ENCODE measurements around the gene NCAN.

Gene NCAN

DNA sequence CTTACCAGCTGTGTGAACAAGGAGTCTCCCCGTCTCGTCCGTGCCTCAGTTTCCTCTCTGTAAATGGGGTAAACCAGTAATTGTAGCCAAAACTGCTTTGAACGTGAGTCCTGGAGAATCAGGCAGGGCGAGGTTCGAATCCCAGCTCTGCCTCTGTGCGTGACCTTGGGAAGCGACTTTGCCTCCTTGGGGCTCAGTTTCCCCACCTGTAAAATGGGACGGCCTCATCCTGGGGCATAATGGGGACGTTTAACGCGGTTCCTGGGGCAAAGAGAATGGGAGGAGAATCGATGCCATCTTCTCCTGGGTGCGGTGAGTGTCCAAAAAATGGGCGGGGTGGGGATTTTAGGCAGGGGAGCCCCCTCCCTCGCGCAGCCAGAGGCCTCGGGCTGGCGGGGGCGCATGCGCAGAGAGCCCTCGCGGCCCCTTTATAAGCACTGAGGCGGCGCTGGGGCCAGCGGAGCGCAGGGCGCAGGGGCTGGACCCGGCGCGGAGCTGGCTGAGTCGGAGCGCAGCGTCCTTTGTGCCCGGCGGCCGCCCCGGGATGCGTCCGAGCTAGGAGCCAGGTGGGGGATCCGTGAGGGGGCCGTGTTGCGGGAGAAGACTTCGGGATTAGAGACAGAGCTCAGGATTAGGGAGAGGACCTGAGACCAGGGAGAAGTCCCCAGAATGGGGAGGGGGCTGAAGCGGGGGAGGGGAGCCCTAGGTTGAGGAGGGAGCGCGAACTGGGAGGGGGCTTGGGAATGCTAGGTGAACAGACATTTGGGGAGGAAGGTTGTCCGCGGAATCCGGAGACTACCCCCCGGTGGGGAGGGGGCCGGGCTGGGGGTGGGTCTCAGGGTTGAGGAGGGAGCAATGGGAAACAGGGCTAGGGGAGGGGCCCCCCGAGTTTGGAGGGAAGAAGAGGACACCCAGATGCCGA, at the start of gene NCAN:
NCAN (plus strand) TSS at position 460 of the 922 bp plus-strand sequence. CDS start 4,996 bp downstream, outside the sequence.
- TF ChIP-seq, protein P1, sequence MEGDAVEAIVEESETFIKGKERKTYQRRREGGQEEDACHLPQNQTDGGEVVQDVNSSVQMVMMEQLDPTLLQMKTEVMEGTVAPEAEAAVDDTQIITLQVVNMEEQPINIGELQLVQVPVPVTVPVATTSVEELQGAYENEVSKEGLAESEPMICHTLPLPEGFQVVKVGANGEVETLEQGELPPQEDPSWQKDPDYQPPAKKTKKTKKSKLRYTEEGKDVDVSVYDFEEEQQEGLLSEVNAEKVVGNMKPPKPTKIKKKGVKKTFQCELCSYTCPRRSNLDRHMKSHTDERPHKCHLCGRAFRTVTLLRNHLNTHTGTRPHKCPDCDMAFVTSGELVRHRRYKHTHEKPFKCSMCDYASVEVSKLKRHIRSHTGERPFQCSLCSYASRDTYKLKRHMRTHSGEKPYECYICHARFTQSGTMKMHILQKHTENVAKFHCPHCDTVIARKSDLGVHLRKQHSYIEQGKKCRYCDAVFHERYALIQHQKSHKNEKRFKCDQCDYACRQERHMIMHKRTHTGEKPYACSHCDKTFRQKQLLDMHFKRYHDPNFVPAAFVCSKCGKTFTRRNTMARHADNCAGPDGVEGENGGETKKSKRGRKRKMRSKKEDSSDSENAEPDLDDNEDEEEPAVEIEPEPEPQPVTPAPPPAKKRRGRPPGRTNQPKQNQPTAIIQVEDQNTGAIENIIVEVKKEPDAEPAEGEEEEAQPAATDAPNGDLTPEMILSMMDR (IDR thresholded peaks at IDR 0.05; ENCODE audit: control insufficient read depth, insufficient read depth, low read depth, low read length, missing control alignments): no peak
- DNase-seq (ENCODE audit: low read depth): no peak
- no peak within 1 kb of the TSS for H3K4me3 ChIP-seq (ENCODE audit: control insufficient read depth, low read depth, low read length)

DNA sequence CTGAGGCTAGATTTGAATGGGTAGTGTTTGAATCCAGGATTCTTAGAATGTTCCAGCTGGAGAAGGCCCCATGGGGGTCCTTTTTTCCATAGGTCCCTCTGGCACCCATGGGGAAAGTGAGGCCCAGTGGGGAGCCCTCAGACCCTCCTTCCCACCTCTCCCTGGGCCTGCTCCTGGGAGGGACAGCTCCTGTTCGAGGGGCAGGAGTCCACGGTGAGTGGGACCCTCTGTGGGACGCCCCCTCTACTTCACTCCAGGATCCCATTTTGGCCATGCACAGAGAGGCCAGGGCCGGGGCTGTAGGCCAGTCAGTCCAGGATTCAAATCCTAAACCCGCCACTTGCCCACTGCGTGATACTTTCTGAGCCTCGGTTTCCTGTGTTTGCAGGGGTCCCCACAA, 49.3 kb upstream of the NCAN start:
- no peak overlapping the region for H3K4me3 ChIP-seq (ENCODE audit: control insufficient read depth, low read depth, low read length)
- DNase-seq (ENCODE audit: low read depth): no peak
- TF ChIP-seq, protein P1 (IDR thresholded peaks at IDR 0.05; ENCODE audit: control insufficient read depth, insufficient read depth, low read depth, low read length, missing control alignments): no peak

DNA sequence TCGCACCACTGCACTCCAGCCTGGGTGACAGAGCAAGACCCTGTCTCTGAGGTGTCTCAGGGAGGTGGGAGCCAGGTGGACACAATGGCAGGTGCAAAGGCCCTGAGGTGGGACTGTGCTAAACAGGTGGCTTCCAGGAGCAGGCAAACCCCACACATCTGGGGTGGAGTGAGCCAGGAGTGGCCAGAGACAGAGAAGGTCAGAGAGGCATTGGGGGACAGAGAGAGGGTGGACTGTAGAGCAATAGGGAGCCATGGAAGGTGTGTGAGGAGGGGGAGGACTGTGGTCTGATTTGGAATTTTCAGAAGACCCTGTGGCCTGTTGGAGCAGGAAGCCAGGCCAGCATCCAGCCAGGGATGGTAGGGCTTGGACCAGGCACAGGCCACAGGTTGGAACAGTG, 46.4 kb upstream of the NCAN start:
- DNase-seq (ENCODE audit: low read depth): no peak
- no peak overlapping the region for H3K4me3 ChIP-seq (ENCODE audit: control insufficient read depth, low read depth, low read length)
- TF ChIP-seq, protein P1 (IDR thresholded peaks at IDR 0.05; ENCODE audit: control insufficient read depth, insufficient read depth, low read depth, low read length, missing control alignments): no peak

DNA sequence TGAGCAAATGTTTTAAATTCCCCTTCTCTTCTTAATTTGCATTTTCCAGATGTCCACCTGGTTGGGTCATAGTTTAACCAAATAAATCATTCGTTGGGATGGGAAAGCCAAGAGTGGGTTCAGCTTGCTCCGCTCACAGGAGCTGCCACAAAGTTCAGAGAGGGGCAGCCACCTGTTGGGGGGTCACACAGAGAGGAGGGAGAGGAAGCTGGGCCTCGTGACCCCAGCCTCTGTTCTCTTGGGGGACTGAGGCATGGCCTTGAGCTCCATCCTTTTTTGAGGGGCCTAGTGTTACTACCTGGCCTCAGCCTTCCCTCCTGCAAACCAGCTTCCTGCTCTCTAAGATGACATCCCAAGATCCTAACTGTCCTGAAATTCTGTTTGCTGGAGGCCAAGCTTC, 44.1 kb upstream of the NCAN start:
- DNase-seq (ENCODE audit: low read depth): no peak

DNA sequence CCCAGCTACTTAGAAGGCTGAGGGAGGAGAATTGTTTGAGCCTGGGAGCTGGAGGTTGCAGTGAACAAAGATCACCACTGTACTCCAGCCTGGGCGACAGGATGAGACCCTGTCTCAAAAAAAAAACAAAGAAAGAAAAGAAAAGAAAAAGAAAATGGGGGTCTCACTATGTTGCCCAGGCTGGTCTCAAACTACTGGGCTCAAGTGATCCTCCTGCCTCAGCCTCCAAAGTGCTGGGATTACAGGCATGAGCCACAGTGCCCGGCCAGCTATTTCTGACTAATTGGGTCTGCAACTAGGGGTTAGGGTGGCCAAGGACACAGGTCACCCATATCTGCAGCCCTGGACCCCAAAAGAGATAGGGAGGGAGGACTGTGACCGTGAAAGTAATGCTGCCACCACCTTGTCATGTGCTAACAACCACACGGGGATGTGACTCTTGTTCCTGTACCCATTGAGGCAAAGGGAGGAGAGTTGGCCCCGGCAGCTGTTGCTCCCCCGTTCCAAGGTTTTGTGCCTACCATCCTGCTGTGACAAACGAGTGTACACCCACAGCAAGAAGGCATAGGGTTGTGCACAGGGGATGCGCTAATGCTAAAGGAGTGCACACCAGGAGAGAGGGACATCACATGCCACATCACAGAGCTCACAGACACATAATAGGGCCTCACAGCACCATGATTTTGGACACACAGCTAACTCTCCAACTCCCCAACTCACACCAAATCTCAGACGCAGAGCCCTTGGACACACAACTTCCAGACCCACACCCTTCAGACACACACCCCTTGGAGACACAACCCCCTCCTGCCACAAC, 42.3 kb upstream of the NCAN start:
- DNase-seq (ENCODE audit: low read depth): no peak
- no peak overlapping the region for H3K4me3 ChIP-seq (ENCODE audit: control insufficient read depth, low read depth, low read length)
- TF ChIP-seq, protein P1 (IDR thresholded peaks at IDR 0.05; ENCODE audit: control insufficient read depth, insufficient read depth, low read depth, low read length, missing control alignments): no peak

More for the DNA sequence above, 44.1 kb upstream of the NCAN start:
- no peak overlapping the region for H3K4me3 ChIP-seq (ENCODE audit: control insufficient read depth, low read depth, low read length)
- TF ChIP-seq, protein P1 (IDR thresholded peaks at IDR 0.05; ENCODE audit: control insufficient read depth, insufficient read depth, low read depth, low read length, missing control alignments): no peak

DNA sequence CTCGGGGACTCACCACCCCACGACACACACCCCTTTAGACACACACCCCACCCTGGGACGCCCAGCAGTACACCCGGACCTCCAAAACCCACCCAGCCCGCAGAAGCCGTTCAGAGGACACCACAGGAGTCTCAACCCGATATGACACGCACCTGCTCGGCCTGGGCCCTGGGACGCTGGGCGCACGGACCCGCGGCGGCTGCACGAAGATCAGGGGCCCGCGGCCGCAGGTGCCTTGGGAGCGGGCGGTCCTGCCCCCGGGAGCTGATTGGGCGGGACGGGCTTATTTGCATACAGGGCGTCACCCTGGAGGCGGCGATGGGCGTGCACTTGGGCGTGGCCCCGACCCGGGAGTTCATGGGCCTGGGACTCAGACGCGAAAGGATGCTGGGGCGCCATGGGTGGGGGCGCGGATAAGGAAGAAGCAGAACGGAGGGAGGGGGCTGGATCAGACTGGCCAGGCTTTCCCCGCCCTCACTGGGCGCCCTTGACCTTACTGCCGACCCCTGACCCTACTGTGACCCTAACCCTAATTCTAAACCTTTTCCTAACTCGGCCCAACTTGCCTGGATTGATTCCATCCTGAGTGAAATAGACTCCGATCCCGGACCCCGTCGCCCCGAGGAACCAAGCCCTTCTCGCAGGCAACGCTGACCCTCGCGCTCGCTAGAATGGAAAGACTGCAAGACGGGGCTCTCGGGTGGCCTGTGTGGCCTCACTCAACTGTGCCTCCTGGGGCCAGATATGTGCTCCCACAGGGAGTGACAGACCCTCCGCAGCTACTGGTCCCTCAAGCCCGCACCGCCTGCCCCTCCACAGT, 41.5 kb upstream of the NCAN start, which contains the start of gene MEF2B:
MEF2B (minus strand) TSS at position 211 of the 820 bp plus-strand sequence. CDS start 19,528 bp downstream, outside the sequence.
- TF ChIP-seq, protein P1 (IDR thresholded peaks at IDR 0.05; ENCODE audit: control insufficient read depth, insufficient read depth, low read depth, low read length, missing control alignments): no peak
- no peak for DNase-seq (ENCODE audit: low read depth)
- H3K4me3 ChIP-seq (ENCODE audit: control insufficient read depth, low read depth, low read length): no peak within 1 kb of the TSS
